Hepatocyte (in vitro differentiated cells): ENCODE measurements around the gene AK5.

Experiments
- CTCF ChIP-seq: fragments of 200-600 bp; sonication (generic); IDR thresholded peaks from 2 replicates; pipeline ENCODE4 v1.5.1; 2016; ENCODE audit warnings: antibody characterized with exemption, mild to moderate bottlenecking; ENCODE audit not compliant: poor library complexity
- EZH2 ChIP-seq: fragments of 200-600 bp; sonication (generic); IDR thresholded peaks from 2 replicates; pipeline ENCODE4 v1.6.1; 2016; ENCODE audit warnings: antibody characterized with exemption, mild to moderate bottlenecking, borderline replicate concordance

GRCh38 chr1:77375990-77376389 lies 94.2 kb downstream of the AK5 start:
- no peak for TF ChIP-seq CTCF
- TF ChIP-seq EZH2 = no peak
